ENCODE measurements around the gene LSAMP. TPM values are rescaled to one million over a fixed set of nuclear protein-coding genes. Genes with fewer than 3 reads are reported as not detected.

Gene LSAMP
- total RNA-seq, 1 experiment from 2014 or later, result 5.7 TPM

GRCh38 chr3:115912372-115912771 is 532.9 kb downstream of the LSAMP start:
- H3K27me3 Mint-ChIP-seq (ENCODE audit: low read depth), result no peaks in the 10 kb centered on the region; the same call in 1 of the 2 replicates
- DNase-seq (ENCODE audit: low spot score) (no peak), ATAC-seq (no peak)
- ChIA-PET POLR2A (no interaction called here), CTCF (interaction anchor here (3.3 kb wide), 1 partner anchor 10 kb away, joined by 21 read pairs; no protein-coding TSS in a partner anchor)
- H3K9me3 Mint-ChIP-seq, result no peaks in the 10 kb centered on the region
- no peak overlapping the region for H3K27ac Mint-ChIP-seq
- no peaks in the 10 kb centered on the region for H3K36me3 Mint-ChIP-seq
- H3K4me1 Mint-ChIP-seq, result peaks cover 29% of the 10 kb centered on the region
- no peak overlapping the region for H3K4me3 Mint-ChIP-seq
- TF ChIP-seq FOXK1 (CRISPR knock-in tag; IDR thresholded peaks at IDR 0.05) (no peak), ZNF121 (CRISPR knock-in tag; IDR thresholded peaks at IDR 0.05) (no peak), SP1 (CRISPR knock-in tag; conservative IDR thresholded peaks at IDR 0.05) (no peak), ZNF425 (CRISPR knock-in tag; conservative IDR thresholded peaks at IDR 0.05) (no peak), SMAD4 (CRISPR knock-in tag; IDR thresholded peaks at IDR 0.05) (no peak), HMGA2 (CRISPR knock-in tag; IDR thresholded peaks at IDR 0.05) (no peak), RELA (CRISPR knock-in tag; IDR thresholded peaks at IDR 0.05; ENCODE audit: borderline replicate concordance) (no peak), CTCF (IDR thresholded peaks at IDR 0.05) (no peak), PREB (CRISPR knock-in tag; IDR thresholded peaks at IDR 0.05; ENCODE audit: borderline replicate concordance) (no peak), CREB1 (CRISPR knock-in tag; IDR thresholded peaks at IDR 0.05) (no peak)

- H3K4me3 Mint-ChIP-seq, result no peak overlapping the region
- H3K36me3 Mint-ChIP-seq, result no peaks in the 10 kb centered on the region
Observed at GRCh38 chr3:115905871-115906270, 539.4 kb downstream of the LSAMP start.

More at GRCh38 chr3:115905871-115906270, 539.4 kb downstream of the LSAMP start:
- Mint-ChIP-seq H3K4me1 (peaks cover 6% of the 10 kb centered on the region; the same call in 1 of the 2 replicates), H3K27ac (no peak overlapping the region), H3K9me3 (peaks cover 3% of the 10 kb centered on the region; the same call in 1 of the 2 replicates), H3K27me3 (ENCODE audit: low read depth) (no peaks in the 10 kb centered on the region; the same call in 1 of the 2 replicates)
- TF ChIP-seq ZNF121 (CRISPR knock-in tag; IDR thresholded peaks at IDR 0.05), result no peak
- TF ChIP-seq TEAD4 (CRISPR knock-in tag; IDR thresholded peaks at IDR 0.05), result no peak
- TF ChIP-seq ZNF425 (CRISPR knock-in tag; conservative IDR thresholded peaks at IDR 0.05), result no peak
- TF ChIP-seq NR1H2 (CRISPR knock-in tag; IDR thresholded peaks at IDR 0.05), result no peak
- no peak for TF ChIP-seq ZNF232 (CRISPR knock-in tag; IDR thresholded peaks at IDR 0.05)
- TF ChIP-seq ARID4B (CRISPR knock-in tag; IDR thresholded peaks at IDR 0.05; ENCODE audit: borderline replicate concordance), result no peak
- TF ChIP-seq ATF2 (CRISPR knock-in tag; IDR thresholded peaks at IDR 0.05; ENCODE audit: borderline replicate concordance, low read depth), result no peak
- TF ChIP-seq FOXK1 (CRISPR knock-in tag; IDR thresholded peaks at IDR 0.05), result no peak
- TF ChIP-seq PRRX2 (CRISPR knock-in tag; IDR thresholded peaks at IDR 0.05), result no peak
- TF ChIP-seq ZNF263 (CRISPR knock-in tag; IDR thresholded peaks at IDR 0.05; ENCODE audit: low read depth), result no peak
- ATAC-seq (no peak), DNase-seq (ENCODE audit: low spot score) (no peak)
- POLR2A ChIA-PET, result no interaction called here
- CTCF ChIA-PET, result no interaction called here
